ENCODE data around the gene FXN. TPM values are rescaled to one million over a fixed set of nuclear protein-coding genes. Genes with fewer than 3 reads are reported as not detected.

The FXN gene
- total RNA-seq, 8 experiments from 2014 or later = 2.4 to 34.3 (median 8.7) TPM

DNA sequence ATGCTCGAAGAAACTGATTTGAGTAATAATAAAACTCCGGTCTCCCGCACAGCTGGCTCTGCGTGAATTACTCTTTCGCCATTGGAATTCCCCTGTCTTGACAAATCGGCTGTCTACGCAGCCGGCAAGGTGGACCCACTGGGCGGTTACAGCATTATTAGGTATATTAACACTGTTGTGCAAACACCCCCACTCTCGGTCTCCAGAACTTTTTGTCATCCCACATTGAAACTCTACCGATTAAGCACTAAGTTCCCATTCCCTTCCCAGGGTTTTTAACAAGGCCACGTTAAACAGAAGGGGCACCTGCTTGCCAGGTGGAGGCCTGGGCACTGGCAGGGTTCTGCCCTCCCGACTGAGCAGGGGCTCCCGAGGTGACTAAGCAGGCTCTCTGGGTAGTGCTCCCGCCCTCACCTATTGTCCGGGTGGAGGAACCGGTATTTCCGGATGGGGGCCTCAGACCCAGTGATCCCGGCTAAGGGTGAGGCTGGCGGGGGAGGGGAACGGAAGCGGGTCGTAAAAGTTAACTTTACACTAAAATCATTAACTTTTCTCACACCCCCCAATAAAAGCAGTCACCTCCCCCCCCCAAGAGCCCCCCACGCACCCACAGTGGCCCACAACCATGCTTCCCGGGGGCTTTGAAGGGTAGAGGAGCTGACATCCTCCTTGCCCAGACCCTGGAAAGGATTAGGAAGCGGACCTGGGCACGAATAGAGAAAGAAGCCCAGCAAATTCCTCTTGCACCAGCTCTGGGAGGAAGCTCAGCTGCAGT lies 85.0 kb downstream of the FXN start:
- peak in 3 of 8 experiments; percentile 22 to 28 (median 25) for ATAC-seq (replicated peaks in 6 of 8)
- peak overlapping the region; percentile 39 to 66 (median 46) for H3K4me3 ChIP-seq
- 34 to 98% (median 62%) methylated on average over 3 to 18 of the region's 27 CpGs; no CpG with 5 or more reads in 2 of the 10 experiments for WGBS, 10 experiments
- no peak overlapping the region for H3K27ac ChIP-seq
- peaks cover 0 to 8% of the 10 kb centered on the region in 2 donors for H3K4me1 ChIP-seq (replicated peaks in 1 of 2)
- in situ Hi-C loops (cut with MboI; ENCODE audit: low pct_unique_long_range_greater_than_20kb in 2 of 9, low sequenced_read_pairs in 9 of 9, unreplicated experiment in 9 of 9) = no loop called here

DNA sequence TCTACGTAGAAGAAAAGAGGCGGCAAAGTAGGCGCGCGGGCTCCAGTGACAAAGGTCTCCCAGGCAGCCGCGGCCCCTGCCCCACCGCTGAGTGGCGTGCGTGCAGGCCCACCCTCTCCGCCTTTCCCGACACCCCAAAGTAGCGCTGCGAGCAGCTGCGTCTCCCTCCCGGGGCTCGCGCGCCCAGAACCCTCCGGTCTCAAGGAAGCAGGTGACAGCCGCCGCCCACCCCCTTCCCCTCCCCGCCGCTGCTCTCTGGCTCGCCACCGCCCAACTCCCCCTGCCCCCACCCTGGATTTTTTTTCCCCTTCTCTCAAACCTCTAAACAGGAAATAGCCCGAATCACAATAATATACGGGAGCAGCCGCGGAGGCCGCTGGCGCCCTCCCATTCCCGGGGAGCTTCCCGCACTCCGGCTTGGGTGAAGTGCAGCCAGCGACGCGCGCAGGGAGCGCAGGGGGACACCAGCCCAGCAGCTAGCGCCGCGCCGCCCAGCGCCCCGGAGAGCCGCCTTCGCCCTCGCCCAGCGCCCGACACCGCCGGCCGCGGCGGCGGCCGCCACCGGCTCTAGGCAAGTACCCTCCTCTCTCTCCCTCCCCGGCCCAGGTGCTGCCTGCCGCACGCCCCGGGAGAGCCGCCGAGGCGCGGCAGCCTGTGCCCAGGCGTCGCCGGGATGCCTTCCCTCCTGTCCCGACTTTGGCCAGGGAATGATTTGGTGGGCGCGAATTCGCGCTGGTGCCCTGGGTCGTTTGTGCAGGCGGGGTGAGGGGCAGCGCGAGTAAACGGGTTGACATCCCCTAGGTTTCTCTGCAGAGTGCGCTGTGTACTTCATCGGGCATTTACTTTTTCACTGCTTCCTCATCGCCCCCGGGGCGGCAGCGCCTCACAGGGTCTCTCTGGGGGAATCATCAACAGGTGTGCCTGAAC lies 85.9 kb downstream of the FXN start:
- WGBS, 10 experiments = 0 to 13% (median 5%) methylated on average over 8 to 14 of the region's 86 CpGs; no CpG with 5 or more reads in 7 of the 10 experiments
- in situ Hi-C loops (cut with MboI; ENCODE audit: low pct_unique_long_range_greater_than_20kb in 2 of 9, low sequenced_read_pairs in 9 of 9, unreplicated experiment in 9 of 9) = no loop called here
- peak; percentile 50 to 89 (median 86) for ATAC-seq (replicated peaks in 6 of 8)
- Histone ChIP-seq H3K27ac (peak overlapping the region in 1 of 2 donors; percentile 5), H3K4me3 (peak overlapping the region; percentile 39 to 66 (median 46)), H3K4me1 (replicated peaks in 1 of 2) (peaks cover 0 to 8% of the 10 kb centered on the region in 2 donors)

DNA sequence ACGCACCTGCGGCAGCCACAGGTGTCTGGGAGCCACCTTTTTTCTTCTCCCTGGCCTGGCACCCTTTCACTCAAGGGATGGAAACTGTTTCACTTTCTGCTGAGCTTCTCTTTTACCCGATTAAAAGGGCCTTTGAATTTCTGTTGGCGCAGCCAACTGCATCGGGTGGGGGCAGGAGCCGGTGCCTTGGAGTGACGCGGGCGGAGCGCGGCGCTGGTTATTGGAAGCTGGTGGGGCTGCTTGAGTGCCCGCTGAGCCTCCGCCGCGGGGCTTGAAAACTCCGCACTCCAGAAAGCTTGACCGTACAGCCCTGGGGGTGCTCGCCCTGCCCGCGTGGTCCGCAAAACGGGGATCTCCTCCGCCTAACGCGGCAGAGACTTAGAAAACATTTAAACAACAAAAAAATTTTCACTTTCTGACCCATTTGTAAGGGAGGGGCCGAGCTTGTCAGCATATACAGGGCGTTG lies 86.6 kb downstream of the FXN start:
- 0 to 10% (median 1%) methylated on average over 4 to 17 of the region's 28 CpGs; no CpG with 5 or more reads in 4 of the 10 experiments for WGBS, 10 experiments
- H3K4me3 ChIP-seq = peak overlapping the region; percentile 39 to 66 (median 46)
- H3K4me1 ChIP-seq (replicated peaks in 1 of 2) = peaks cover 0 to 8% of the 10 kb centered on the region in 2 donors
- ATAC-seq (replicated peaks in 6 of 8) = peak; percentile 39 to 90 (median 54)
- in situ Hi-C loops (cut with MboI; ENCODE audit: low pct_unique_long_range_greater_than_20kb in 2 of 9, low sequenced_read_pairs in 9 of 9, unreplicated experiment in 9 of 9) = no loop called here
- no peak overlapping the region for H3K27ac ChIP-seq

DNA sequence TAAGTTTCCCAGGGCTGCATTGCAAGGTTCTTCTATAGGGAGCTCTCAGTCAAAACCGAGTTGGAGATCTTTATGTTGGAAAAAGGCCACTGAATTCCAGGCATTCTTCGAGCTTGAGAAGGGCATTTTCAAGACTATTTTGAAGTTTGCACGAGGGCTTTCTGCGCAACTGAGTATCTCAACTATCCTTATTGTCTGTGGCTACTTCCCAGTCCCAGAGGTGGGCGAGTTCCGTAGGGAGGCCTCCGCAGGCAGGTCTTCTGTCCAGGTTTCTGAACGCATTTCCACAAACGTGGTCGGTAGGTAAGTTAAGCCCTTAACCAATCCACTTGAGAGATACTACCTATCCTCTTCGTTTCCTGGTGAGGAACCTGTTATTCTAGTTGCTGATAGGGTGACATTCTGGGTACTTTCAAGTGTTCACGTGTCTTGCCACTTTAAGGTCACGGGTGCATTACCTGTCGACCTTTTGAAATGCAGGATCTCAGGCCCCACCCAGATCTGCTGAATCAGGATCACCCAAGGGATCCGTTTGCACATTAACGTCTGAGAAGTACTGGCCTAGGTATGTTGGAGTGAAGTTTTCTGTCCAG lies 87.1 kb downstream of the FXN start:
- peak in 3 of 8 experiments; percentile 3 to 40 (median 3) for ATAC-seq (replicated peaks in 6 of 8)
- H3K27ac ChIP-seq = no peak overlapping the region
- in situ Hi-C loops (cut with MboI; ENCODE audit: low pct_unique_long_range_greater_than_20kb in 2 of 9, low sequenced_read_pairs in 9 of 9, unreplicated experiment in 9 of 9) = no loop called here
- H3K4me1 ChIP-seq (replicated peaks in 1 of 2) = peaks cover 0 to 8% of the 10 kb centered on the region in 2 donors
- WGBS, 10 experiments = 8 to 98% (median 44%) methylated on average over 2 to 10 of the region's 16 CpGs; no CpG with 5 or more reads in 2 of the 10 experiments
- H3K4me3 ChIP-seq = peak overlapping the region in 4 of 5 donors; percentile 46 to 66 (median 48)

DNA sequence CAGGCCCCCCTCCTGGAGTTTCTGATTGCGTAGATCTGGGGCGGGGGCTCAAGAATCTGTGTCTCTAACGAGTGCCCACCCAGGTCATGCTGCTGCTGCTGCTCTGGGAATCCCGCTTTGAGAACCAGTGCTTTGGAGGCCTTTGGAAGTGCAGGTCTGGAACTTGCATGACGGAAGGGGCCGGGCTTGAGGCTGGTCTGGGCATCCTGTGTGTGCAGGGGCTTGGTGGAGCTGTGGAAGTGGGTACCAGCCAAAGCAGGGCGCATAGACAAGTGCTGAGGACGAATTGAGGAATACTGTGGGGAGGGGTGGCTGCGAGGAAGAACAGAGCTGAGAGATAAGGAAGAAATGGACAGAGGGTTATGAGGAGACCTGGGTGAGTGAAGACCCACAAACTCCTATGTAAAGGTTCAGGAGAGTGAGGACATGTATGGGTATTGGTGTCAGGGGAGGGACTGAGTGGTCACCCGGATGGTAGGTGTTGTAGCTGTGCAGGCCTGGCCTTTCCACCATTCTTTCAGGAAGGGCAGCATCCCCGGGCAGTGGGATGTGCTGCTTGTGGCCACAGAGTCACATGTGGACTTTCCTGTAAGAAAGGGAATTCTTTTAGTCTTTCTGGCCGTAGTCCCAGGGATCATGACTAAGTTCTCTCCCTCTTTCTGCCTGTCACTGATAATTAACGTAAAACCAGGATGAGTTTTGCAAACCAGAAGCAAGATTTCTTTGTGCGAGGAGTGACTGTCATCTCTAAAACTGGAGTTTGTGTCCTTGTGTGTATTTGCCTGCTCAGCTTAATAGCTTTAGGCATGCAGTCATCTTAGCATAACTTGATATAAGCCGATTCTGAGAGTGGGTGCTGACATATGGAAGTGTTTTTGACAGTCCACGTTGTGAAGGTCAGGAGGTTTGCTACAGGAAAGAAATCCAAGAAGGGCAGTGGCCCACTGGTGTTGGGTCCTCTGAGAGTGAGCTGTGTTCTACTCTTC lies 95.2 kb downstream of the FXN start:
- in situ Hi-C loops (cut with MboI; ENCODE audit: low pct_unique_long_range_greater_than_20kb in 2 of 9, low sequenced_read_pairs in 9 of 9, unreplicated experiment in 9 of 9) = loop anchor here in 1 of 9 experiments (10.0 kb wide), 1 partner anchor 56 kb away; no protein-coding TSS in a partner anchor
- Histone ChIP-seq H3K27ac (no peak overlapping the region), H3K4me1 (replicated peaks in 1 of 2) (no peaks in the 10 kb centered on the region), H3K4me3 (no peak overlapping the region)
- WGBS, 10 experiments = 0 to 92% (median 75%) methylated on average over 1 to 11 of the region's 16 CpGs
- peak in 4 of 8 experiments; percentile 7 to 45 (median 27) for ATAC-seq (replicated peaks in 6 of 8)

DNA sequence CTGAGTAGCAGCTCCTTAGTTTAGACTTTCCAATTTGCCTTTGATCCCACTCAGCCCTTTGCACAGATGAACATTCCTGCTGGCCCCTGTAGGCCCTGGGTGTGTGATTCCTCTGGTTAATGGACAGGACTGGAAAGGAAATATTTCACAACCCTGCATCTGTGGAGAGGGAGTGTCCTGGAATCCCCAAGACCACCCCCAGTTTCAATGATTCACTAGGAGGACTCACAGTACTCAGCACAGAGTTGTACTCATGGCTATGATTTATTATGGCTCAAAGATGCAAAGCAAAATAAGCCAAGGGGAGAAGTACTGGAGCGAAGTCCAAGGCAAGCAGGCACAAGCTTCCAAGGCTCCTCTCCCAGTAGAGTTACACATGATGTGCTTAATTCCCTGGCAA lies 96.1 kb downstream of the FXN start:
- no peak overlapping the region for H3K4me3 ChIP-seq
- peak; percentile 23 to 94 (median 76) for ATAC-seq (replicated peaks in 6 of 8)
- WGBS, 10 experiments = 0 to 100% (median 67%) methylated on average over 1 of the region's 1 CpG; no CpG with 5 or more reads in 5 of the 10 experiments
- in situ Hi-C loops (cut with MboI; ENCODE audit: low pct_unique_long_range_greater_than_20kb in 2 of 9, low sequenced_read_pairs in 9 of 9, unreplicated experiment in 9 of 9) = loop anchor here in 1 of 9 experiments (10.0 kb wide), 1 partner anchor 57 kb away; no protein-coding TSS in a partner anchor
- H3K27ac ChIP-seq = no peak overlapping the region
- no peaks in the 10 kb centered on the region for H3K4me1 ChIP-seq (replicated peaks in 1 of 2)

DNA sequence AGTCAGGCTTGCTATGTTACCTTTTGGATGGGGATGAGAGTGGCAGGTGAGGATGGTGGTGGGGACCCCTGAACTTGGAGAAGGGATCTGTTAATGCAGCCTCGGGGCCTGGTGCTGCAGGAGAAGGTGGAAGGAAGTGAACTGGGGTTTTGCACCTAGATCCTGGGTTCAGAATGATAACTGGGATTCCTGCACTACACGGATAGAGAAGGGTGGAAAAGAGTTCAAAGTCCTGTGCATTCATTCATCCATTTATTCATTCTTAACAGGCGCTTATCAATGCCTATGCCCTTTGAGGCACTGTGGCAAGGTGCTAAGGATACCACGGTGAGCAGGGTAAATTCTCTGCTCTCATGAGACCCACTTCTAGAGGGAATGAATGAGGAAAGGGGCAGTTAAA lies 96.8 kb downstream of the FXN start:
- H3K27ac ChIP-seq = no peak overlapping the region
- ATAC-seq (replicated peaks in 6 of 8) = no peak
- H3K4me1 ChIP-seq (replicated peaks in 1 of 2) = no peaks in the 10 kb centered on the region
- no peak overlapping the region for H3K4me3 ChIP-seq
- in situ Hi-C loops (cut with MboI; ENCODE audit: low pct_unique_long_range_greater_than_20kb in 2 of 9, low sequenced_read_pairs in 9 of 9, unreplicated experiment in 9 of 9) = loop anchor here in 1 of 9 experiments (10.0 kb wide), 1 partner anchor 58 kb away; no protein-coding TSS in a partner anchor
- 67 to 100% (median 86%) methylated on average over 1 to 4 of the region's 4 CpGs; no CpG with 5 or more reads in 2 of the 10 experiments for WGBS, 10 experiments

DNA sequence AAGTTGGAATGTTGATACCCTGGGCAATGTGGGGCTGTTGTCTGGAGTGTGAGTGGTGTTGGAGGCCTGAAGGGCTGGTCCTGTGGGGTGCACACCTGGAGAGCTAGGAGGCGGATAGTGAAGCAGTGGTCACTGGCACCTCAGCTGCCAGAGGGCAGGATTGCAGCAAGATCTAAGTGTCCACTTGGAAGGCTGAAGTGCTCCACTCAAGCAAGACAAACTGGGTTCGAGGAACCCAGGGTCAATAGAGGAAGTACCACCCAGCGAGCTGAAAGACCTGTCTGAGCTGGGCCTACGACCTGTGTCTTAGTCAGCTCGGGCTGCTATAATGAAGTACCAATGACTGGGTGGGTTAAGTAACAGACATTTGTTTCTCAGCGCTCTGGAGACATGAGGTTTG lies 98.9 kb downstream of the FXN start:
- H3K4me1 ChIP-seq (replicated peaks in 1 of 2) = no peaks in the 10 kb centered on the region
- in situ Hi-C loops (cut with MboI; ENCODE audit: low pct_unique_long_range_greater_than_20kb in 2 of 9, low sequenced_read_pairs in 9 of 9, unreplicated experiment in 9 of 9) = loop anchor here in 1 of 9 experiments (10.0 kb wide), 1 partner anchor 60 kb away; no protein-coding TSS in a partner anchor
- no peak for ATAC-seq (replicated peaks in 6 of 8)
- H3K4me3 ChIP-seq = no peak overlapping the region
- WGBS, 10 experiments = 84 to 100% (median 100%) methylated on average over 1 to 4 of the region's 6 CpGs; no CpG with 5 or more reads in 4 of the 10 experiments
- H3K27ac ChIP-seq = no peak overlapping the region

DNA sequence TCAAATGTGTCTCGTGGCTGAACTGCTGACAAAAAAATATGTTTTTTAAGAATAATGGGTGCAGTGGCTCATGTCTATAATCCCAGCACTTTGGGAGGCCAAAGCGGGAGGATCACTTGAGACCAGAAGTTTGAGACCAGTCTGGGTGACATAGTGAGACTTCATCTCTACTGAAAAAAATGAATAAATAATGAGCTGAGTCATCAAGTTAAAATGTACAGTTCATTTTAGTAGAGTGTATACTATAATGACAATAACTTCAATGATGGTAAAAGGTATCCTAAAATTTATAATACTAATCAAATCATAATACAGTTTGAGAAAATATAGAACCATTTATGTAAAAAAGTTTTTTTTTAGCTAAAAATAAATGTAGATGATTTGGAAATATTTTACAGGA lies 100.6 kb downstream of the FXN start:
- H3K27ac ChIP-seq = no peak overlapping the region
- WGBS, 10 experiments = 68 to 100% (median 92%) methylated on average over 1 to 2 of the region's 2 CpGs

DNA sequence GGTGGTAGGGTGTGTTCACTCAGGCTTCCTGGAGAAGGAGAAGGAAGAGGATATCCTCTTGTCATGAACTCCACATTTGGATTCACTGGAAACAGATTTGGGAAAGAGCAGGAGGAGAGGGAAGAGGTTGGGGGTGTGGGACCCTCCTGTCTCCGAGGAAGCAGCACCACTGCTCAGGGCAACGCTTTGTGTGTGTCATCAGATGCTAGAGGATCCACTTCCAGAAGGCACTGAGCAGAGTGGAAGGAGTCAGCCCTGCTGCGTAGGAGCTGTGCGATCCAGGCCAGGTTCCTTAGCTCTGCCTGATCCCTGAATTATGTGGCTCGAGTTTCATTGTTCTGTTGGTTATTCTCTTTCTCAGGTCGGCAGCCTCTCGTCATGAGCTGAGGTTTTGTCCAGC lies 101.2 kb downstream of the FXN start:
- WGBS, 10 experiments = 71 to 85% (median 79%) methylated on average over 4 to 6 of the region's 7 CpGs; no CpG with 5 or more reads in 3 of the 10 experiments
- Histone ChIP-seq H3K4me3 (no peak overlapping the region), H3K27ac (no peak overlapping the region), H3K4me1 (replicated peaks in 1 of 2) (no peaks in the 10 kb centered on the region)
- ATAC-seq (replicated peaks in 6 of 8) = no peak
- in situ Hi-C loops (cut with MboI; ENCODE audit: low pct_unique_long_range_greater_than_20kb in 2 of 9, low sequenced_read_pairs in 9 of 9, unreplicated experiment in 9 of 9) = loop anchor here in 1 of 9 experiments (10.0 kb wide), 1 partner anchor 62 kb away; no protein-coding TSS in a partner anchor

More for the DNA sequence above, 100.6 kb downstream of the FXN start:
- no peak for ATAC-seq (replicated peaks in 6 of 8)
- Histone ChIP-seq H3K4me3 (no peak overlapping the region), H3K4me1 (replicated peaks in 1 of 2) (no peaks in the 10 kb centered on the region)
- in situ Hi-C loops (cut with MboI; ENCODE audit: low pct_unique_long_range_greater_than_20kb in 2 of 9, low sequenced_read_pairs in 9 of 9, unreplicated experiment in 9 of 9) = loop anchor here in 1 of 9 experiments (10.0 kb wide), 1 partner anchor 61 kb away; no protein-coding TSS in a partner anchor

DNA sequence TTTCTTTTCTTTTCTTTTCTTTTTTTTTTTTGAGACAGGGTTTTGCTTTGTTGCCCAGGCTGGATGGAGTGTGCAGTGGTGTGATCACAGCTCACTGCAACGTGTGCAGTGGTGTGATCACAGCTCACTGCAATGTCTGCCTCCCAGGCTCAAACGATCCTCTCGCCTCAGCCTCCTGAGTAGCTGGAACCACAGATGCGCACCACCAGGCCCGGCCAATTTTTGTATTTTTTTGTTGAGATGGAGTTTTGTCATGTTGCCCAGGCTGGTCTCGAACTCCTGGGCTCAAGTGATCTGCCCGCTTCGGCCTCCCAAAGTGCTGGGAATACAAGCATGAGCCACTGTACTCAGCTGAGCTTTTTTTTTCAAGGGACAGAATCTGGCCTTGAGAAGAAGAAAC lies 101.8 kb downstream of the FXN start:
- in situ Hi-C loops (cut with MboI; ENCODE audit: low pct_unique_long_range_greater_than_20kb in 2 of 9, low sequenced_read_pairs in 9 of 9, unreplicated experiment in 9 of 9) = loop anchor here in 1 of 9 experiments (10.0 kb wide), 1 partner anchor 63 kb away; no protein-coding TSS in a partner anchor
- WGBS, 10 experiments = 72 to 100% (median 87%) methylated on average over 4 to 6 of the region's 8 CpGs; no CpG with 5 or more reads in 3 of the 10 experiments
- no peaks in the 10 kb centered on the region for H3K4me1 ChIP-seq (replicated peaks in 1 of 2)
- no peak overlapping the region for H3K27ac ChIP-seq
- no peak for ATAC-seq (replicated peaks in 6 of 8)
- no peak overlapping the region for H3K4me3 ChIP-seq

Measured in motor neuron (in vitro differentiated cells).